ENCODE results near the gene SLC38A10. TPM values are rescaled to one million over a fixed set of nuclear protein-coding genes. Genes with fewer than 3 reads are reported as not detected.

SLC38A10 gene
- total and polyA plus RNA-seq, 2 experiments from 2014 or later: 94.4 to 131 TPM

- Histone ChIP-seq H3K9me3 (ENCODE audit: low read depth) (no peaks in the 10 kb centered on the region), H3K36me3 (peaks cover 12% of the 10 kb centered on the region)
- TF ChIP-seq CTCF (IDR thresholded peaks at IDR 0.05; ENCODE audit: low read depth, low read length): no peak
These were observed 22.5 kb downstream of the SLC38A10 start for GRCh38 chr17:81272616-81273015.

GRCh38 chr17:81271226-81271625 is 23.9 kb downstream of the SLC38A10 start:
- Histone ChIP-seq H3K27ac (no peak overlapping the region), H3K4me1 (ENCODE audit: low read depth) (no peaks in the 10 kb centered on the region), H3K9me3 (ENCODE audit: low read depth) (no peaks in the 10 kb centered on the region), H3K36me3 (peaks cover 14% of the 10 kb centered on the region), H3K4me3 (no peak overlapping the region), H3K27me3 (no peaks in the 10 kb centered on the region)
- no peak for TF ChIP-seq CTCF (IDR thresholded peaks at IDR 0.05; ENCODE audit: low read depth, low read length)
- no peak for DNase-seq (ENCODE audit: low read depth in 1 of 2, low spot score in 1 of 2)

More at GRCh38 chr17:81272616-81273015, 22.5 kb downstream of the SLC38A10 start:
- DNase-seq (ENCODE audit: low read depth in 1 of 2, low spot score in 1 of 2): no peak
- no peaks in the 10 kb centered on the region for H3K27me3 ChIP-seq
- no peak overlapping the region for H3K27ac ChIP-seq
- no peaks in the 10 kb centered on the region for H3K4me1 ChIP-seq (ENCODE audit: low read depth)
- H3K4me3 ChIP-seq: no peak overlapping the region

- Histone ChIP-seq H3K4me3 (no peak overlapping the region), H3K9me3 (ENCODE audit: low read depth) (no peaks in the 10 kb centered on the region), H3K36me3 (peaks cover 10% of the 10 kb centered on the region), H3K27me3 (no peaks in the 10 kb centered on the region), H3K4me1 (ENCODE audit: low read depth) (no peaks in the 10 kb centered on the region), H3K27ac (peak overlapping the region; percentile 34)
- no peak for TF ChIP-seq CTCF (IDR thresholded peaks at IDR 0.05; ENCODE audit: low read depth, low read length)
- peak in 1 of 2 donors; percentile 26 for DNase-seq (ENCODE audit: low read depth in 1 of 2, low spot score in 1 of 2)
These were observed 24.8 kb downstream of the SLC38A10 start for GRCh38 chr17:81270279-81270678.

GRCh38 chr17:81267390-81268067 is 27.6 kb downstream of the SLC38A10 start:
- H3K36me3 ChIP-seq: peaks cover 6% of the 10 kb centered on the region

GRCh38 chr17:81265576-81265975 is 29.5 kb downstream of the SLC38A10 start:
- peaks cover 6% of the 10 kb centered on the region for H3K36me3 ChIP-seq
- H3K4me1 ChIP-seq (ENCODE audit: low read depth): no peaks in the 10 kb centered on the region
- DNase-seq (ENCODE audit: low read depth in 1 of 2, low spot score in 1 of 2): no peak
- no peak overlapping the region for H3K27ac ChIP-seq
- no peaks in the 10 kb centered on the region for H3K27me3 ChIP-seq
- no peak for TF ChIP-seq CTCF (IDR thresholded peaks at IDR 0.05; ENCODE audit: low read depth, low read length)
- no peak overlapping the region for H3K4me3 ChIP-seq
- no peaks in the 10 kb centered on the region for H3K9me3 ChIP-seq (ENCODE audit: low read depth)

More at GRCh38 chr17:81267390-81268067, 27.6 kb downstream of the SLC38A10 start:
- no peaks in the 10 kb centered on the region for H3K4me1 ChIP-seq (ENCODE audit: low read depth)
- TF ChIP-seq CTCF (IDR thresholded peaks at IDR 0.05; ENCODE audit: low read depth, low read length): no peak
- no peaks in the 10 kb centered on the region for H3K9me3 ChIP-seq (ENCODE audit: low read depth)
- H3K4me3 ChIP-seq: no peak overlapping the region
- DNase-seq (ENCODE audit: low read depth in 1 of 2, low spot score in 1 of 2): no peak
- no peaks in the 10 kb centered on the region for H3K27me3 ChIP-seq
- no peak overlapping the region for H3K27ac ChIP-seq
